LHCN-M2 (cell line): Measurements from ENCODE around the gene LRRC61. TPM values are rescaled to one million over a fixed set of nuclear protein-coding genes. Genes with fewer than 3 reads are reported as not detected.

Source experiments
- DNase-seq: peaks from one replicate; pipeline ENCODE4 v3.0.0-alpha.2; 2012; ENCODE audit warnings: low read depth
- total RNA-seq: library from RNA; depleted of rRNA; stranded (reverse); fragments of >200 nt; gene quantifications from 2 replicates; pipeline ENCODE4 v1.2.3, GENCODE V29; 2014

Gene LRRC61
- total RNA-seq, 1 experiment from 2014 or later = not detected

DNA sequence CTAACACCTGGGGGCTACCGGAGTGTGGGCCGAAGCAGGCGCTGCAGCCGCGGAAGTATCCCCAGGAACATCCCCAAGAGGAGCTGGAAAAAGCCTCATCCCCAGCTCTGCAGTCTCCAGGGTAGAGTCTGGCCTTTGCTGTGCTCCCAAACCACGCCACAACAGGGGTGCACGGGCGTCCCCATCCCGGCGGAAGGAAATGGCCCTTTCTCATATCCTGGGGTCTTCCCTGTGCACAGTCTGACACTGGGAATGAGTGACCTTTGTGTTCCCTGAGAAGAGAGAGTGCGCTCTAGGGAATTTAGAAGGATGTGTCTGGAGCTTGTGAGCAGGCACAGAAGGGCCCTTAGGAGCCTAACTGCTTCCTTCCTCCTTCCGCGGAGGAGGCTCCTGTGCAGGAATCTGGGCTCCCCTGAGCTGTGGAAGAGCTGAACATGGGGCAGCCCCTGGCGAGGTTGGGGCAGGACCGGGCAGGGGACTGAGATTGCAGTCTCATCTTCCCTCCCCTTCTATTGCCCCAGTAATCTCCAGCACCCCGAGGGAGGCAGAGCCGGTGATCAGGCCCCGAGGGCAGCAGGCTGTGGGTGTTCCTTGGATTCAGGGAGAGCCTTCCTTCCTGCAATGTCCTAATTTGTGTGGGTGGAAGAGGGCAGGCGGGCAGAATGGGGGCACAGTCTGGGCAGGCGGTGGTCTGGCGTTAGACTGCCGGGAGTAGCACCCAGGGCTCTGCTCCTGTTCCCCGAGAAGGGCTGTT, 46.8 kb downstream of the LRRC61 start:
- no peak for DNase-seq

DNA sequence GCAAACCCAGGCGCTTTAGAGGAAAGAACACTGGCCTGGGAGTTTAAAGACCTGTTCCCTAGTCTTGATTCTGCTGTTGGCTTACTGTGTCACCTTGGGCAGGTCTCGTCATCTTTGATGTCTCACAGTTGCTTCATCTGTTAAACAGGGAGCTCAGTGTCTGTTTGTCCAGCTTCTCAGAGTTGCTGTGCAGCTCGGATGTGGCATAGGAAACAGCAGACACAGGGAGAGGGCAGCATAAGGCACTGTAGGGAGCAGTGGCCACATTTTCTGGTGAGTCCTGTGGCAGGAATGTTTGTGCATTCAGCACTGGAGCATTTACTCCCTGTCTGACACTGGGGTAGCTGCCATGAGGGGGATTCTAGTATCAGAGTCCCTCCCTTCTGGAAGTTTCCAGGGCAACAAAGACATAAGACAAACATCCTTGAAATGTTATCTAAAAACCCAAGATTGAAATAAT, 47.5 kb downstream of the LRRC61 start:
- peak; percentile 60 for DNase-seq

DNA sequence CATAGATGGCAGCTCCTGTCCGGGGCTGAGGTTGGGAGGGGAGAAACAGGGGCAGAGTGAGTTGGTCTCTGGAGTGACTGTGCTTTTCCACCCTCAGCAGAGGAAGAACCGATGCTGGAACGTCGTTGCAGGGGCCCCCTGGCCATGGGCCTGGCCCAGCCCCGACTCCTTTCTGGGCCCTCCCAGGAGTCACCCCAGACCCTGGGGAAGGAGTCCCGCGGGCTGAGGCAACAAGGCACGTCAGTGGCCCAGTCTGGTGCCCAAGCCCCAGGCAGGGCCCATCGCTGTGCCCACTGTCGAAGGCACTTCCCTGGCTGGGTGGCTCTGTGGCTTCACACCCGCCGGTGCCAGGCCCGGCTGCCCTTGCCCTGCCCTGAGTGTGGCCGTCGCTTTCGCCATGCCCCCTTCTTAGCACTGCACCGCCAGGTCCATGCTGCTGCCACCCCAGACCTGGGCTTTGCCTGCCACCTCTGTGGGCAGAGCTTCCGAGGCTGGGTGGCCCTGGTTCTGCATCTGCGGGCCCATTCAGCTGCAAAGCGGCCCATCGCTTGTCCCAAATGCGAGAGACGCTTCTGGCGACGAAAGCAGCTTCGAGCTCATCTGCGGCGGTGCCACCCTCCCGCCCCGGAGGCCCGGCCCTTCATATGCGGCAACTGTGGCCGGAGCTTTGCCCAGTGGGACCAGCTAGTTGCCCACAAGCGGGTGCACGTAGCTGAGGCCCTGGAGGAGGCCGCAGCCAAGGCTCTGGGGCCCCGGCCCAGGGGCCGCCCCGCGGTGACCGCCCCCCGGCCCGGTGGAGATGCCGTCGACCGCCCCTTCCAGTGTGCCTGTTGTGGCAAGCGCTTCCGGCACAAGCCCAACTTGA, 48.2 kb downstream of the LRRC61 start:
- no peak for DNase-seq

DNA sequence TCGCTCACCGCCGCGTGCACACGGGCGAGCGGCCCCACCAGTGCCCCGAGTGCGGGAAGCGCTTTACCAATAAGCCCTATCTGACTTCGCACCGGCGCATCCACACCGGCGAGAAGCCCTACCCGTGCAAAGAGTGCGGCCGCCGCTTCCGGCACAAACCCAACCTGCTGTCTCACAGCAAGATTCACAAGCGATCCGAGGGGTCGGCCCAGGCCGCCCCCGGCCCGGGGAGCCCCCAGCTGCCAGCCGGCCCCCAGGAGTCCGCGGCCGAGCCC, 48.8 kb downstream of the LRRC61 start:
- DNase-seq = no peak

DNA sequence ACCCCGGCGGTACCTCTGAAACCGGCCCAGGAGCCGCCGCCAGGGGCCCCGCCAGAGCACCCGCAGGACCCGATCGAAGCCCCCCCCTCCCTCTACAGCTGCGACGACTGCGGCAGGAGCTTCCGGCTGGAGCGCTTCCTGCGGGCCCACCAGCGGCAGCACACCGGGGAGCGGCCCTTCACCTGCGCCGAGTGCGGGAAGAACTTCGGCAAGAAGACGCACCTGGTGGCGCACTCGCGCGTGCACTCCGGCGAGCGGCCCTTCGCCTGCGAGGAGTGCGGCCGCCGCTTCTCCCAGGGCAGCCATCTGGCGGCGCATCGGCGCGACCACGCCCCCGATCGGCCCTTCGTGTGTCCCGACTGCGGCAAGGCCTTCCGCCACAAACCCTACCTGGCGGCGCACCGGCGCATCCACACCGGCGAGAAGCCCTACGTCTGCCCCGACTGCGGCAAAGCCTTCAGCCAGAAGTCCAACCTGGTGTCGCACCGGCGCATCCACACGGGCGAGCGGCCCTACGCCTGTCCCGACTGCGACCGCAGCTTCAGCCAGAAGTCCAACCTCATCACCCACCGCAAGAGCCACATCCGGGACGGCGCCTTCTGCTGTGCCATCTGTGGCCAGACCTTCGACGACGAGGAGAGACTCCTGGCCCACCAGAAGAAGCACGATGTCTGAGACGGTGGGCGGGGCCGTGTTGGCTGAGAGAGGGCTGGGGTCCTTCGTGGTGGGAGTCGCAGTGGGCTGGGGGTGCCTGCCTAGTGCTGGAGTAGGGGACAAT, 49.3 kb downstream of the LRRC61 start:
- no peak for DNase-seq

DNA sequence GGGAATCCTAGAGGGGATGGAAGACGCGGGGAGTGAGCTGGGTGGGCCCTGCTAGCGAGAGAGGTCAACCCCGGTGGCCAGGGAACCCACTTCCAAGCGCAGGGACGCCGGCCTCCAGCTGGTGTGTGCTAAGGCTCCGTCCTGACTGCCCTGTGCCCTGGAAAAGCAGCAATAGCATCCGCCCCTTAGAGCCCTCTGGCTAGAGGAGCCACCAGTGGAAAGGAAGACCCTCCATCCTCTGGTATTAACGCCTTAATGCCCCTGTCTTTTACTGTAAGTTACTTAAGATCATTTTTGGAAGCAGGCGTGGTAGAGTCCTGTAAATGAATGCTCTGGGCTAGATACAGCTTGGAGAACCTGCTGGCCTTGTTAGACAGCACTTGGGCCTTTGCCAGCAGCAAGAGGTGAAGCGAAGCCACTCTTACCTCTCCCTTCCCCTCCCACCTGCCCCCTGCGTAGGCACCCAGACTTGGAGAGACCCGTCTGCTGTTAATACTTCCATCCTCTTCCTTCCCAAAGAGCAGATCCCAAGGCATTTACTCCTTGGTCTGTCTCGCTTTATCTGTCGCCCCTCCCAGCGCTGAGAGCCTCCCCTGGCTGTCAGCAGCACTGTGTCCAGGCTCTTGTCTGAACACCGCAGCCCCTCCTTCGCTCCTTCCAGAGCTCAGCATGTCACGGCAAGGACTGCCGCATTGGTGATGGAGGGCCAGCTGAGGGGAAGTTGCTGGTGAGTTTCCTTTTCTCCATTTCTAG, 50.1 kb downstream of the LRRC61 start:
- DNase-seq = no peak

DNA sequence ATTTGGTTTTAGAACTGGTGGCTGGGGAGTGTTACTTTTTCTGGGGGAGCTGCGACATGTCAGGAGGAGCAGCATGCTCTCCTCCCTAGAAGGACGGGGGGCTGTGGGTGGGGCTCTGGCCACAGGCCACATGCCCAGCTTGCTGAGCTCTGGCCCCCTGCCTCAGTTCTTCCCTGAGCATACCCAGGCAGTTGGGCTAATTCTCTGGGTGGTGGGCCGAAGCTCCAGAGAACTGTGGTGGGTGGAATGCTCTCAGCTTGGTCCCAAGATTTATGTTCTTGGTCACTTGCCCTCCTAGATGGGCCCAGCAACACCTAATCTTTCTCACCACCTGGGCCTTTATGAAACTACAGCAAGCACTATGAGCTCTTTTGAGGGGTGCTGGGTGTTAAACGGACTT, 50.9 kb downstream of the LRRC61 start:
- no peak for DNase-seq

DNA sequence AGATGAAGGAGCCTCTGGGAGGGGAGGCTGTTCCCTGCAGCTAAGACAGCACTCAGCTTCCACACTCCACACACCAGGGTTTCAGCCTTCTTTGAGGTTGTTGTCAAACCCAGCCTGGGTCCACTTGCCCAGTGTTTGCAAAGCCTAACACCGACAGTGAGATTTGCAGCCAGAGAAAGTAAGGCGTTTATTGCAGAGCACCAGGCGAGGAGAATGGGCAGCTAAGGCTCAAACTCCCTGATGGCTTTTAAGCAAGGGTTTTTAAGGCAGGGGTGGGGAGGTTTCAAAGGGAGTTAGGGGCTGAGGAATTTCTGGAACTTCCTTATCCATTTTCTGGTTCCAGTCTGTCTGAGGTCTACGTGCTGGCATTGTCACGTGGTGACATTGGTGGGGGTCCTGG, 51.3 kb downstream of the LRRC61 start:
- DNase-seq = no peak

DNA sequence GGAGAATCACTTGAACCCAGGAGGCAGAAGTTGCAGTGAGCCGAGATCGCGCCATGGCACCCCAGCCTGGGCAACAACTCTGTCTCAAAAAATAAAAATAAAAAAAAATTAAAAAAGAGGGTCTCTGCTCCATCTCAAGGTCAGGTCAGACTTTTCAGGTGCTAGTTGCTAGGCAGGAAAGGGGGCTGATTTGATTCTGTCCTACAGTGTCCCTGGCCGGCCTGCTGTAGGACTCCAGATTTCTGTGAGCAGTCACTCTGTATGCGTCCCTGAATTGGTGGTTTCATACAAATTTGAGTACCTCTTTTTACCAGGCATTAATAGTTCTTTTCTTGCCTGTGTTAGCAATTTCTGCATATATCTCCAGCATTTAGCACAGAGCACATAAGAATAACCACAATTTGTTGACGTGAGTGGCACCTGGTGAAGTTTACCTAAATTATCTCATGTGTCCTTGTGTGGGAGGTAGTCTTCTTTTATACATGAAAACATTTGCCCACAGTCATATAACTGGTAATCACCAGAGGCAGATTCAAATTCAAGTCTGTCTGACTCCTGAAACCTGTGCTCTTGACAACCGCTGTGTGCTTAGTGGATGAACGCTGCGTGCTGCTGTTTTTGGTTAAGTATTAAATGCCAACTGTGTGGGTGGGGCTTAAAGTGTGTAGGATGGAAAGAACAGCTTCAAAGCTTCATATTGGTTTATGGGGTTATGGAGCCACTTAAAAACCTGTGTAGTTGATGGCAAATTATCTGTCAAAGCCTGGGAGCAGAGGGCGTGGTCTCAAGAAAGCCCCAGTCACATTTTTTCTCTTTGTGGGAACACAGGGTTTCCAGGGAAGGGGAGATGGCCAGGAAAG, 52.7 kb downstream of the LRRC61 start:
- DNase-seq = no peak

DNA sequence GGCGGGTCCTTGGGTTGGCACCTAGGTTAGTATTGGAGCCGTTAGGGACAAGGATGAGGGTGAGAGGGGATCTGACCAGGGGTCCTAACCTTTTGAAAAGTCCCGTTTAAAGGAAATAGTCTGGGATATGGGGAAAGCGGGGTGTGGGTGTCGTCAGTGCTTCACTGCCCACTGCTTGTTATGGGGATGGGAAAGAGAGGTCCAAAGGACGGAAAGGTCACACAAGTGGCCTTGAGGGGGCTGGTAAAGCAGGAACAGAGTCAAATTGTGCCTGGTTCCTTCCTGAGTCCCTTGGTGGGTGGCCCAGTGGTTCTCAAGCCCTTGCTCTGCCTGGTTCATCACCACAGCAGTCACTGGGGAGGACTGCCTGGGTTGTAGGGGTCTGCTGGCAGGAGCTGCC, 53.4 kb downstream of the LRRC61 start:
- DNase-seq = no peak

DNA sequence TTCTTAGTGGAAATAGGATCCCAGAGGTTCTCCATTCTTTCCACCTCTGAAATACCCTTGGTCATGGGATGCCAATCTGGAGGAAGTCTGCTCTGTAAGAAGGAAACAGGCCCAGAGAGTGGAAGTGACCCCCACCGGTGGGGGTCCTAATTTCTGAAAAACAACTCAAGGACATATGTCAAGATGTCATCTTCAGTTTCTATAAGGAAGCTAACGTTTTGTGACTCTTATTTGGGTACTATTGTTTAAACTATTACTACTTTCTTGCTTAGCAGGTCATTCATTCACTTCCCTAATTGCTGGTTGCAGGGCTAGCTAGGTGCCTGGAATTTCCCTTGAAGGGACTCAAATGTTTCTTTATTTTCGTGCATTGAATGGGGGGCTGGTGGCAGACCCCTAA, 54.0 kb downstream of the LRRC61 start:
- no peak for DNase-seq

DNA sequence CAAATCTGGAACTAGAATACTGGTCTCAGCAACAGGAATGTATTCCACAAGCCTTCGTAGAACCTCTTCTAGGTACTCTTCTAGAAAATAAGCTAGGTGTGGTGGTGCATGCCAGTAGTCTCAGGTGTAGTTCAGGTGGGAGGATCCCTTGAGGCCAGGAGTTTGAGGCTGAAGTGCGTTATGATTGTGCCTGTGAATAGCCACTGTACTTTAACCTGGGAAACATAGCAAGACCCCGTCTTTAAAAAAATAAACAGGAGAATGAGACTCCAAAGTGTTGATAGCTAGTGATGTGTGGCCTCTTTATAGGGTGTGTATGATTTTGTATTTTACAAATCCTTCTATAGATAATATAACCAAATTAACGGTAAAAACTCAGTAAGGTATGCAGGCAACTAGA, 54.5 kb downstream of the LRRC61 start:
- DNase-seq = no peak

DNA sequence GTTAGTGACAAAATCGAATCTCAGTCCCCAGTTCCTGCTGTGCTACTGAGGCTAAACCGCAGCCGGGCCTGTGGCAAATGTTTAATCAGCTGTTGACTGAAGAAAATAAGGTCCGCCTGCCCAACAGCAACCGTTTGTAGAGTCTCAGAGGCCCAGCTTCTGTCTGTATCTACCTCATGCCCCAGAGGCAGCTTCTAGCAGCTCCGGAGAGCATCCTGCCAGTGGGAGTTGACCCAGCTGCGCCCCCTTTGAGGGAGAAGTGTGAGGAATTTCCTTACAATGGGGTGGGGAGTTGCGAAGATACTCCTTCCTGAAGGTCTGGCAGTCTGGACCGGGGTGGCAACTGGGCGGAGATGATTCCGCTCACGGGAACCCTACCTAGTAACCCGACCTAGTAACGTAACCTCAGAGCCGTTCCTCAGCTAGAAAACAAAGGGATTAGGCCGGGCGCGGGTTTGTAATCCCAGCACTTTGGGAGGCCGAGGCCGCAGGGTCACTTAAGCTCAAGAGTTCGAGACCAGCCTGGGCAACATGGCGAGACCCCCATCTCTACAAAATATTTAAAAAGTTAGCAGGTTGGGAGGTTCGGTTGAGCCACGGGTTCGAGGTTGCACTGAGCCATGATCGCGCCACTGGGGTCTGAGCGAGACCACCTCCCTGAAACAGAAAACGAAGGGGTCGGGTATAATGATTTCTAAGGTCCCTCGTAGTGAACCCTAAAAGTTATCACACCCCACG, 55.1 kb downstream of the LRRC61 start:
- peak; percentile 97 for DNase-seq

DNA sequence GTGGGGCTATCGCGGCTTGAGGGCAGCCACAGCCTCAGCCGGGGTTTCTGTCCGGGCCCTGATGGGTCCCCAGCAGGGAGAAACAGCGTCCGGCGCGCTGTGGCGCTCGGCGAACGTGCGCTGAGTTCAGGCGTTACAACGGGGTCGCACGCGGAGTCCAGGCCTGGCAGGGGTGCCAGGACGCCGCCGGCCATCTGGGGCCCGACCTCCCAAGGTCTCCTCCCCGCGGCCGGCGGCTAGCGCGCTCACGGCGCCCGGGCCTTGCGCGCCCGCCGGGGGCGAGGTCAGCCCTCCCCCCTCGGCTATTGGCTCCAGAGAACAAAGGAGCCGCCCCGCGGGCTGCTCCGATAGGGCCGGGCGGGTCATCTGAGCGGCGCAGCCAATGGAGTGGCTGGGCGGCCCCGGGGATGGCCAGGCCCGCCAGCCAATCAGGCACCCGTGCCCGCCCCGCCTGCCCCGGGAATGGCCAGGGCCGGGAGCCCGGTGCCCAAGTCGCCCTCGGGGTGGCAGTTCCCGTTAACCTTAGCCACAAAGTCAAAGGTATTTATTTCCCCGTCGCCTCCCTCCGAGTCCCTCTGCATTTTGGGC, 55.8 kb downstream of the LRRC61 start, which contains the start of gene ZNF775:
ZNF775 (plus strand) TSS at position 478 of the 588 bp plus-strand sequence. CDS start 9,141 bp downstream, outside the sequence.
- DNase-seq = peak; percentile 98

DNA sequence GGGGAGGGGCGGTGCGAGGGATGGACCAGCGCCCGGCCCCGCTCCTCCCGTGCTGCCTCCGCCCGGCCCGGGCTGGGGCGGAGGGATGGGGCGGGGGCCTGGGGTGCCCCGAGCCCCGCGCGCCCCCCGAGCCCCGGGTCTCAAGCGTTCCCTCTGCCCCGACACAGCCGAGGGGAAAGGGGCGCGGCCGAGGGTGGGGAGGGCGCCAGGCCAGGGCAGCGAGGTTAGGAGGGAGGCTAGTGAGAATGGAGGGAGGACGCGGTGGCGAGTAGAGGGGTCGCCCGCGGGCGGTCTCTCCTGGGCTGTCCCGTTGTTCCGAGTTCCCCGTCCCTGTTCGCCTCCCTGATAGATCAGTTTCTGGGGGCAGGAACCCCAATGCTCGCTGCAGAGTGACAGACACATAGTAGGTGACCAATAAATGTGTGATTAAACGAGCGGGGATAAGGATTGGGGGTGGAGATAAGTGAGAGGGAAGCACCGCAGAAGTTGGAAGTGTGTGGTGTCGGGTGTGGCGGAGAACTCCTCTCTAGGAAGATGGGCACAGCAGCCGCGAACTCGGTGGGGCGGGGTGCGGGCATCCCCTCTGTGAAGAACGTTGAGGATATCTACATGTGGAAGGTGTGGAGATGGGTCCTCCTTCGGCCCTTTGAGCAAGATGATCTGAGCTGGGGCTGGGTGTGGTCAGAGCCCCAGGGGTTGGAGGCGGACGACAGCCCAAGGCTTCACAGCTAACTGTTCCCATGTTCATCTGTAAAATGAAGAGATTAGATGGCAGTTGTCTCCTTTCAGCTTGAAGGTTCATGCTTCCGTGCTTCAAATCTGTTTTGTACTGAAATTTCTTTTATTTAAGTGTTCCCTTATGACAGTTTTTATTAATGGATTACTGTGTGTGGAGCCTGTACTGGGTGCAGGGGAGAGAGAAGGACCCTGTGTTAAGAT, 56.6 kb downstream of the LRRC61 start:
- DNase-seq = peak; percentile 53

DNA sequence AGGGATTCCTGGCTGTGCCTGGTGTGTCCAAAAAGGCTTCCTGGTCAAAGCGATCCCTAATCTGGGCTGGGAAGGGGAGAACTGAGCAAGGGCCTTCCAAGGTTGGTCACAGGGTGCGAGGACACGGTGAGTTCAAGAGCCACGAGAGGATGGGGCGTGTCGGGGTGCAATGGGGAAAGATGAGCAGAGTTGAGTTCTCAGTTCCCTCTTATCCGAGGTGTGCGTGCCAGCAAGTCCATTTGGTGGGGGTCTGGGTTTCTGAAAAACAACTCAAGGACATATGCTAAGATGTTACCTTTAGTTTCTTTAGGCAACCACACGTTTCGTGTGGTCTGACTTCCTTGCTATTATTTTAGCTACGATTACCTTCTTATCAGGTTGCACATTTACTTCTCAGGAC, 57.3 kb downstream of the LRRC61 start:
- no peak for DNase-seq

DNA sequence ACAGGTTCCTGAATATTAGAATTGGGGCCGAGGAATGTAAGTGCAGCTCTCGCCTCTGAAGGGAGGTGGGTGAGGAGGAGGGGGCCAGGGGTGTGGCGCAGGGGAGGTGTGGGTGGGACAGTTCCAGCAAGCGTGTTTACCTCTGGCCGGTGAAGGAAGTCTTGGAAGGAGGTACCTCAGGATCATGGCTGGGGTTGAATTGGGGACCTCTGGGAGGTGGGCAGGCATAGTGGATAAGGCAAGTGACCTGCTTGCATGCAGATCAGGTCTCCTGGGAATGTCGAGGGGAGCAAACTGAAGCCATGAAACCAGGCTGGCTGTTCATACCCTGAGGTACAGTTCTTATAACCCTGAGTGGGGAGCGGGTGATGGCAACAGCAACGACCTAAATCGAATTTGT, 57.9 kb downstream of the LRRC61 start:
- DNase-seq = no peak

DNA sequence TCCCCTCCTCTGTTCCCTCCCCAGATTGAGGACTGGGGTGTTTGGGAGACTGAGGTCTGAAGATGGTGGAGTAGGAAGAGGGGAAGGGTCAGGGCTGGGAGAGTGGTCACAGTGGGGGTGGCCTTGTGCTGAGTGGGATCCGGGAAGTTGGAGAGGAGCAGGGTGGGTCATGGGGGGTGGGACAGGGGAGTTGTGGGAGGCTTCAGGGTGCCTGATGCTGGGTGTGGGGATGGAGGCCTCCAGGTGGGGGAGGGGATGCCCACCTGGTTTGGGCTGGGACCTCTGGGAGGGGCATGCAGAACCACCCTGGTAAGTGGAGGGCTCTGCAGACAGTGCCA, 58.6 kb downstream of the LRRC61 start:
- DNase-seq = no peak
